H1 (cell line): ENCODE results near the gene CALML4. TPM values are rescaled to one million over a fixed set of nuclear protein-coding genes. Genes with fewer than 3 reads are reported as not detected.

Experiments
- CTCF ChIA-PET: fragments of 300-600 bp; sonication (Branson Sonifier 250); formaldehyde crosslinking; loops from one replicate; lab custom pipeline; 2021; ENCODE audit not compliant: partially characterized antibody; lab: Charles Lee
- POLR2A ChIA-PET: fragments of 300-600 bp; sonication (Branson Sonifier 250); formaldehyde crosslinking; loops from one replicate; lab custom pipeline; 2021; ENCODE audit warnings: inconsistent platforms; ENCODE audit not compliant: partially characterized antibody; lab: Charles Lee
- DNase-seq, 2 experiments: peaks; one replicate each; pipeline versions ENCODE4 v3.0.0 to v3.0.0-alpha.2; 2010 to 2022; ENCODE audit warnings: low spot score in 2 of 2, low read depth in 1 of 2, mixed read lengths in 1 of 2
- FAIRE-seq: peaks from 2 replicates; lab custom pipeline; 2011; peaks lifted over from hg19 to GRCh38; lab: Jason Lieb, UNC
- H2AFZ ChIP-seq: 2 replicates; pipeline ENCODE4 v1.8.1; 2012; ENCODE audit warnings: low read length, inconsistent platforms
- H2AK5ac ChIP-seq: 2 replicates; pipeline ENCODE4 v1.6.1; 2013; ENCODE audit warnings: low read depth, low read length
- H2BK120ac ChIP-seq: replicated peaks from 2 replicates; pipeline ENCODE3; 2013; ENCODE audit warnings: low read depth, low read length, inconsistent platforms
- H2BK12ac ChIP-seq: 2 replicates; pipeline ENCODE4 v1.6.1; 2013; ENCODE audit warnings: low read depth, low read length
- H2BK15ac ChIP-seq: 2 replicates; pipeline ENCODE4 v1.6.1; 2013; ENCODE audit warnings: low read length
- H2BK20ac ChIP-seq: 2 replicates; pipeline ENCODE4 v1.6.1; 2013; ENCODE audit warnings: low read length
- H2BK5ac ChIP-seq: 2 replicates; pipeline ENCODE4 v1.6.1; 2013; ENCODE audit warnings: low read depth, low read length
- H3K14ac ChIP-seq: 2 replicates; pipeline ENCODE4 v1.6.1; 2013; ENCODE audit warnings: inconsistent platforms; ENCODE audit not compliant: insufficient read length
- H3K18ac ChIP-seq: 2 replicates; pipeline ENCODE4 v1.6.1; 2013; ENCODE audit warnings: low read length; ENCODE audit errors: extremely low read depth
- H3K23ac ChIP-seq: 2 replicates; pipeline ENCODE4 v1.6.1; 2013; ENCODE audit warnings: inconsistent platforms; ENCODE audit not compliant: insufficient read length
- H3K23me2 ChIP-seq: 2 replicates; pipeline ENCODE4 v1.6.1; 2013; ENCODE audit warnings: low read depth, low read length
- H3K27ac ChIP-seq: 2 replicates; pipeline ENCODE4 v1.6.1; 2011; ENCODE audit warnings: low read depth, low read length, inconsistent platforms
- H3K27me3 ChIP-seq, 4 experiments: replicated peaks in 1 of 4; 1 replicate in 1 of 4; 2 replicates in 3 of 4; pipeline versions ENCODE4 v1.6.1 to v1.8.1; 2011 to 2013; ENCODE audit warnings: low read length in 3 of 4, mild to moderate bottlenecking in 3 of 4, inconsistent platforms in 2 of 4, mixed read lengths in 2 of 4, moderate library complexity in 1 of 4; ENCODE audit not compliant: control insufficient read depth in 3 of 4, insufficient read depth in 3 of 4; ENCODE audit errors: extremely low read depth in 1 of 4
- H3K36me3 ChIP-seq, 4 experiments: 2 replicates each; pipeline versions ENCODE4 v1.6.1 to v1.8.1; 2011 to 2013; ENCODE audit warnings: mild to moderate bottlenecking in 4 of 4, low read length in 3 of 4, moderate library complexity in 2 of 4, control low read depth in 1 of 4, inconsistent platforms in 1 of 4; ENCODE audit not compliant: insufficient read depth in 4 of 4, control insufficient read depth in 2 of 4
- H3K4ac ChIP-seq: replicated peaks from 2 replicates; pipeline ENCODE3; 2013; ENCODE audit warnings: low read length, low read depth, mixed read lengths, inconsistent platforms; ENCODE audit not compliant: insufficient read length
- H3K4me1 ChIP-seq, 4 experiments: replicated peaks in 1 of 4; 1 replicate in 1 of 4; 2 replicates in 3 of 4; pipeline versions ENCODE4 v1.6.1 to v1.8.1; 2011 to 2013; ENCODE audit warnings: low read length in 3 of 4, inconsistent platforms in 2 of 4, mixed read lengths in 1 of 4; ENCODE audit not compliant: insufficient read depth in 4 of 4, control insufficient read depth in 3 of 4
- H3K4me2 ChIP-seq, 2 experiments: 2 replicates each; pipeline versions ENCODE4 v1.6.1 to v1.8.1; 2011 to 2013; ENCODE audit warnings: low read depth in 2 of 2, low read length in 2 of 2, control low read depth in 1 of 2, inconsistent platforms in 1 of 2, mild to moderate bottlenecking in 1 of 2; ENCODE audit not compliant: insufficient read depth in 1 of 2
- H3K4me3 ChIP-seq, 4 experiments: fragments of 200-600, 300-600 bp in 1 of 4; sonication (generic), shearing (Covaris generic), sonication (Bioruptor Twin) in 1 of 4; 2 replicates each; pipeline versions ENCODE4 v1.5.1 to v1.8.1; 2011 to 2016; ENCODE audit warnings: low read length in 4 of 4, low read depth in 3 of 4, control low read depth in 2 of 4, inconsistent platforms in 2 of 4, mild to moderate bottlenecking in 2 of 4, mixed read lengths in 1 of 4, moderate library complexity in 1 of 4; ENCODE audit not compliant: insufficient read depth in 2 of 4; ENCODE audit errors: extremely low read depth in 1 of 4
- H3K56ac ChIP-seq: replicated peaks from 2 replicates; pipeline ENCODE3; 2013; ENCODE audit warnings: low read depth, mild to moderate bottlenecking, mixed read lengths, low read length, inconsistent platforms; ENCODE audit not compliant: insufficient read length
- H3K79me1 ChIP-seq: 2 replicates; pipeline ENCODE4 v1.6.1; 2013; ENCODE audit warnings: low read depth, low read length, control low read depth
- H3K79me2 ChIP-seq, 2 experiments: 2 replicates each; pipeline versions ENCODE4 v1.6.1 to v1.8.1; 2012 to 2013; ENCODE audit warnings: low read length in 2 of 2, mild to moderate bottlenecking in 2 of 2, inconsistent platforms in 1 of 2; ENCODE audit not compliant: insufficient read depth in 2 of 2, control insufficient read depth in 1 of 2
- H3K9ac ChIP-seq, 4 experiments: replicated peaks in 1 of 4; 1 replicate in 1 of 4; 2 replicates in 3 of 4; pipeline versions ENCODE4 v1.6.1 to v1.8.1; 2011 to 2013; ENCODE audit warnings: low read depth in 3 of 4, low read length in 3 of 4, control low read depth in 2 of 4, mild to moderate bottlenecking in 2 of 4, moderate library complexity in 2 of 4, inconsistent platforms in 1 of 4; ENCODE audit errors: extremely low read depth in 1 of 4
- H3K9me3 ChIP-seq, 2 experiments: 2 replicates each; pipeline versions ENCODE4 v1.6.1 to v1.8.1; 2012 to 2013; ENCODE audit warnings: mild to moderate bottlenecking in 2 of 2, moderate library complexity in 2 of 2, control low read depth in 1 of 2, inconsistent platforms in 1 of 2, low read depth in 1 of 2, low read length in 1 of 2, mixed read lengths in 1 of 2; ENCODE audit not compliant: insufficient read depth in 2 of 2
- H4K20me1 ChIP-seq, 2 experiments: replicated peaks in 1 of 2; 2 replicates each; pipeline versions ENCODE3 to v1.8.1; 2011 to 2013; ENCODE audit warnings: inconsistent platforms in 2 of 2, low read length in 2 of 2, mild to moderate bottlenecking in 1 of 2; ENCODE audit not compliant: insufficient read depth in 2 of 2, control insufficient read depth in 1 of 2
- H4K5ac ChIP-seq: 2 replicates; pipeline ENCODE4 v1.6.1; 2013; ENCODE audit warnings: low read length, low read depth, mixed read lengths, inconsistent platforms; ENCODE audit not compliant: insufficient read length
- H4K8ac ChIP-seq: 2 replicates; pipeline ENCODE4 v1.8.0; 2013; ENCODE audit warnings: mild to moderate bottlenecking, moderate library complexity, low read length, inconsistent platforms; ENCODE audit not compliant: insufficient read depth; ENCODE audit errors: extremely low read depth
- H4K91ac ChIP-seq: replicated peaks from 2 replicates; pipeline ENCODE3; 2013; ENCODE audit warnings: low read length, mixed read lengths, inconsistent platforms; ENCODE audit not compliant: insufficient read length
- CBX8 ChIP-seq: fragments of 300-800, 300-1000 bp; sonication (generic); IDR thresholded peaks from 2 replicates; pipeline ENCODE4 v1.7.1; 2016; ENCODE audit warnings: low read depth, low read length, borderline replicate concordance
- CREB1 ChIP-seq: IDR thresholded peaks from 2 replicates; pipeline ENCODE4 v1.6.1; 2012; ENCODE audit warnings: inconsistent platforms
- HDAC2 ChIP-seq, 2 experiments: fragments of 300-600 bp in 1 of 2; sonication (generic) in 1 of 2; IDR thresholded peaks; 2 replicates each; pipeline ENCODE4 v1.6.1; 2011 to 2012; ENCODE audit warnings: low read depth in 2 of 2, low read length in 2 of 2, mild to moderate bottlenecking in 2 of 2, moderate library complexity in 2 of 2, borderline replicate concordance in 1 of 2, inconsistent platforms in 1 of 2
- JUND ChIP-seq: IDR thresholded peaks from 2 replicates; pipeline ENCODE4 v1.6.1; 2011; ENCODE audit warnings: mild to moderate bottlenecking, improper control_type of control experiment, low read length
- RFX5 ChIP-seq: IDR thresholded peaks from 2 replicates; pipeline ENCODE4 v1.6.1; 2011; ENCODE audit warnings: low read depth, low read length, improper control_type of control experiment, borderline replicate concordance
- SAP30 ChIP-seq: fragments of 300-600 bp; sonication (generic); IDR thresholded peaks from 2 replicates; pipeline ENCODE4 v1.7.1; 2012; ENCODE audit warnings: low read length, moderate library complexity, mild to moderate bottlenecking, inconsistent platforms; ENCODE audit not compliant: insufficient read depth, insufficient replicate concordance
- SIX5 ChIP-seq: IDR thresholded peaks from 2 replicates; pipeline ENCODE4 v1.6.1; 2011; ENCODE audit warnings: mild to moderate bottlenecking, low read depth, low read length
- SP1 ChIP-seq: IDR thresholded peaks from 2 replicates; pipeline ENCODE4 v1.6.1; 2011; ENCODE audit warnings: low read depth, low read length
- TEAD4 ChIP-seq: IDR thresholded peaks from 2 replicates; pipeline ENCODE4 v1.6.1; 2012; ENCODE audit warnings: low read depth, low read length, inconsistent platforms, mixed read lengths
- WGBS, 2 experiments: shearing (Covaris generic) in 1 of 2; methylation state at CpG; one replicate each; pipeline versions ENCODE4 v1.1.6 to v1.1.7; 2013 to 2015; ENCODE audit warnings: low lambda C conversion rate in 2 of 2, mixed read lengths in 2 of 2, inconsistent platforms in 1 of 2, low coverage in 1 of 2, missing lambda C conversion rate in 1 of 2; ENCODE audit not compliant: insufficient replicate concordance in 2 of 2, insufficient coverage in 1 of 2, insufficient read length in 1 of 2; ENCODE audit errors: extremely low coverage in 1 of 2, missing lambda C conversion rate in 1 of 2; 5-methylcytosine and 5-hydroxymethylcytosine counted together
- polyA plus RNA-seq, 7 experiments: library from polyadenylated mRNA; depleted of rRNA in 3 of 7; stranded (reverse) in 5 of 7; unstranded in 2 of 7; fragments of >200 nt in 5 of 7; fragments of 200-250 nt in 2 of 7; gene quantifications; 1 replicate in 5 of 7; 2 replicates in 1 of 7; 4 replicates in 1 of 7; pipeline versions ENCODE4 v1.2.1 to v1.2.3, GENCODE V29; 2011 to 2013; ENCODE audit warnings: missing spikeins in 2 of 7, mixed read lengths in 2 of 7
- total RNA-seq: library from RNA; stranded (reverse); fragmentation: NEBNext Ultra II Directional; extraction: Animal tissue kit (Norgen Biotek cat#: 25700); gene quantifications from 2 replicates; pipeline ENCODE4 v1.2.1, GENCODE V29; 2021
- TF ChIP-seq, protein P1 (sequence below), 3 experiments: IDR thresholded peaks; 1 replicate in 2 of 3; 2 replicates in 1 of 3; pipeline versions ENCODE4 v1.5.1 to v1.6.1; 2011; ENCODE audit warnings: low read length in 3 of 3, mild to moderate bottlenecking in 3 of 3, inconsistent platforms in 2 of 3, low read depth in 1 of 3, moderate library complexity in 1 of 3; ENCODE audit not compliant: insufficient read depth in 1 of 3; ENCODE audit errors: control extremely low read depth in 1 of 3
- TF ChIP-seq, protein P2 (sequence below): IDR thresholded peaks from 2 replicates; pipeline ENCODE4 v1.6.1; 2011; ENCODE audit warnings: low read depth, mild to moderate bottlenecking, low read length; ENCODE audit not compliant: insufficient read depth

CALML4 gene
- total and polyA plus RNA-seq, 2 of the 8 experiments (the other 6 are each of a cell fraction or from before 2014, with no cell fraction given) = 3.8 to 12.5 TPM

DNA sequence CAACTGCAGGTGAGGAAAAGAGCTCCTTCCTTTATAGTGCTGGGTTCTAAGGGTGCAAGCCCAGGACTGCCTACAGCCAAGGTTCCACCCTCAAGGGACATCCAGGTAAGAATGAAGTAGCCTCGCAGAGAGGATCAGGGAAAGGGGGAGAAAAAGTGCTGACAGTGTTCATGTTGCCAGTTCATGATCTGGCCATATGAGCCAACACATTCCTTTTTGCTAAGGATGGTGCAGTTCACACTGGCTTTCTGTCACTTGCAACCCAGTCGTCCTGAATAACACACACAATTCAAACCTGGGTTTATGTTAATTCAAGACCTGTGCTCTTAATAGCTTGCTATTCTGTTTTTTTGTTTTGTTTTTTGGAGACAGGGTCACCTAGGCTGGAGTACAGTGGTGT, 15.4 kb upstream of the CALML4 start:
- H2BK120ac ChIP-seq = no peak overlapping the region
- H3K14ac ChIP-seq = no peak overlapping the region
- CTCF ChIA-PET = interaction anchor here (0.7 to 2.4 kb wide), 5 partner anchors 10 to 672 kb away, joined by 3 to 13 read pairs (median 3); no protein-coding TSS in a partner anchor
- no peak overlapping the region for H3K18ac ChIP-seq
- FAIRE-seq (no peak), DNase-seq (no peak)
- no peaks in the 10 kb centered on the region for H3K27me3 ChIP-seq
- TF ChIP-seq SP1 (no peak), RFX5 (no peak), JUND (no peak), SIX5 (no peak), SAP30 (no peak), HDAC2 (IDR thresholded peaks at IDR 0.05; ENCODE audit: borderline replicate concordance in 1 of 2, low read depth in 2 of 2, low read length in 2 of 2) (no peak), CBX8 (no peak), CREB1 (no peak), TEAD4 (no peak)
- TF ChIP-seq, protein P1, sequence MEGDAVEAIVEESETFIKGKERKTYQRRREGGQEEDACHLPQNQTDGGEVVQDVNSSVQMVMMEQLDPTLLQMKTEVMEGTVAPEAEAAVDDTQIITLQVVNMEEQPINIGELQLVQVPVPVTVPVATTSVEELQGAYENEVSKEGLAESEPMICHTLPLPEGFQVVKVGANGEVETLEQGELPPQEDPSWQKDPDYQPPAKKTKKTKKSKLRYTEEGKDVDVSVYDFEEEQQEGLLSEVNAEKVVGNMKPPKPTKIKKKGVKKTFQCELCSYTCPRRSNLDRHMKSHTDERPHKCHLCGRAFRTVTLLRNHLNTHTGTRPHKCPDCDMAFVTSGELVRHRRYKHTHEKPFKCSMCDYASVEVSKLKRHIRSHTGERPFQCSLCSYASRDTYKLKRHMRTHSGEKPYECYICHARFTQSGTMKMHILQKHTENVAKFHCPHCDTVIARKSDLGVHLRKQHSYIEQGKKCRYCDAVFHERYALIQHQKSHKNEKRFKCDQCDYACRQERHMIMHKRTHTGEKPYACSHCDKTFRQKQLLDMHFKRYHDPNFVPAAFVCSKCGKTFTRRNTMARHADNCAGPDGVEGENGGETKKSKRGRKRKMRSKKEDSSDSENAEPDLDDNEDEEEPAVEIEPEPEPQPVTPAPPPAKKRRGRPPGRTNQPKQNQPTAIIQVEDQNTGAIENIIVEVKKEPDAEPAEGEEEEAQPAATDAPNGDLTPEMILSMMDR (IDR thresholded peaks at IDR 0.05; ENCODE audit: control extremely low read depth in 1 of 3, insufficient read depth in 1 of 3, low read depth in 1 of 3, low read length in 3 of 3) = no peak
- TF ChIP-seq, protein P2, sequence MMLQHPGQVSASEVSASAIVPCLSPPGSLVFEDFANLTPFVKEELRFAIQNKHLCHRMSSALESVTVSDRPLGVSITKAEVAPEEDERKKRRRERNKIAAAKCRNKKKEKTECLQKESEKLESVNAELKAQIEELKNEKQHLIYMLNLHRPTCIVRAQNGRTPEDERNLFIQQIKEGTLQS = no peak
- H2BK5ac ChIP-seq = no peak overlapping the region
- H3K79me1 ChIP-seq = peaks cover 25% of the 10 kb centered on the region
- peaks cover 3 to 31% (median 17%) of the 10 kb centered on the region in 4 experiments; a peak in 7 of 8 replicates for H3K36me3 ChIP-seq
- no peak overlapping the region for H4K91ac ChIP-seq
- peaks cover 22 to 77% of the 10 kb centered on the region in 2 experiments for H3K79me2 ChIP-seq
- POLR2A ChIA-PET = interaction anchor here (0.8 to 1.2 kb wide), 2 partner anchors 9 to 267 kb away, joined by 3 read pairs; no protein-coding TSS in a partner anchor
- H2AFZ ChIP-seq = no peak overlapping the region
- no peak overlapping the region for H2BK15ac ChIP-seq
- WGBS, 2 experiments = 87% methylated on average over 2 of the region's 2 CpGs; no CpG with 5 or more reads in 1 of the 2 experiments
- peaks cover 0 to 14% of the 10 kb centered on the region in 2 experiments for H4K20me1 ChIP-seq
- no peak overlapping the region for H2BK20ac ChIP-seq
- no peak overlapping the region for H3K23ac ChIP-seq
- no peak overlapping the region for H3K4me2 ChIP-seq
- no peak overlapping the region for H2BK12ac ChIP-seq
- peaks cover 0 to 15% of the 10 kb centered on the region in 2 experiments; a peak in 2 of 4 replicates for H3K9me3 ChIP-seq
- no peak overlapping the region for H3K56ac ChIP-seq
- H3K27ac ChIP-seq = no peak overlapping the region
- no peaks in the 10 kb centered on the region for H3K4me1 ChIP-seq
- H3K23me2 ChIP-seq = no peaks in the 10 kb centered on the region
- H2AK5ac ChIP-seq = no peak overlapping the region
- no peak overlapping the region for H3K4me3 ChIP-seq
- no peak overlapping the region for H3K4ac ChIP-seq
- H4K5ac ChIP-seq = no peak overlapping the region
- no peak overlapping the region for H4K8ac ChIP-seq
- no peak overlapping the region for H3K9ac ChIP-seq
